CD4-positive, CD25-positive, alpha-beta regulatory T cell (primary cell): ENCODE measurements around the gene NADK. TPM values are rescaled to one million over a fixed set of nuclear protein-coding genes. Genes with fewer than 3 reads are reported as not detected.

Experiments
- ATAC-seq, 2 donors: fragments of 150-1000 bp; cut with Tn5 transposase; one replicate each; pipeline ENCODE4 v1.10.0; 2021; ENCODE audit warnings: low read depth in 2 of 2, moderate number of reproducible peaks in 2 of 2, moderate library complexity in 1 of 2
- DNase-seq, 3 donors: peaks; one replicate each; pipeline versions ENCODE4 v3.0.0 to v3.0.0-alpha.2; 2012 to 2022; ENCODE audit warnings: mixed read lengths in 1 of 3
- H3K27ac ChIP-seq: one replicate; pipeline ENCODE4 v1.7.0; 2013; ENCODE audit warnings: mild to moderate bottlenecking, low read length; ENCODE audit not compliant: insufficient read depth, poor library complexity, severe bottlenecking
- H3K27me3 ChIP-seq: one replicate; pipeline ENCODE4 v1.7.0; 2013; ENCODE audit warnings: low read length; ENCODE audit not compliant: control insufficient read depth, insufficient read depth
- H3K36me3 ChIP-seq: one replicate; pipeline ENCODE4 v1.7.0; 2013; ENCODE audit warnings: mild to moderate bottlenecking, low read length, moderate library complexity; ENCODE audit not compliant: control insufficient read depth, insufficient read depth
- H3K4me1 ChIP-seq: 2 replicates; pipeline ENCODE4 v1.7.0; 2013; ENCODE audit warnings: mild to moderate bottlenecking, low read length; ENCODE audit not compliant: insufficient read depth, control insufficient read depth, poor library complexity, severe bottlenecking
- H3K4me3 ChIP-seq: one replicate; pipeline ENCODE4 v1.7.0; 2013; ENCODE audit warnings: low read depth, mild to moderate bottlenecking, low read length, moderate library complexity
- H3K9me3 ChIP-seq, 2 experiments: 1 replicate in 1 of 2; 2 replicates in 1 of 2; pipeline ENCODE4 v1.7.0; 2013; ENCODE audit warnings: low read length in 2 of 2, mild to moderate bottlenecking in 1 of 2, moderate library complexity in 1 of 2; ENCODE audit not compliant: control insufficient read depth in 2 of 2
- H3K27ac Mint-ChIP-seq, 3 donors: one replicate each; pipeline ENCODE4 v1.8.0; 2020 to 2022; ENCODE audit warnings: mild to moderate bottlenecking in 3 of 3, mixed read lengths in 3 of 3, moderate library complexity in 2 of 3
- H3K27me3 Mint-ChIP-seq: one replicate; pipeline ENCODE4 v1.8.0; 2022; ENCODE audit warnings: mild to moderate bottlenecking, mixed read lengths
- H3K36me3 Mint-ChIP-seq: one replicate; pipeline ENCODE4 v1.8.0; 2020; ENCODE audit warnings: mixed read lengths
- H3K4me1 Mint-ChIP-seq, 4 donors: one replicate each; pipeline ENCODE4 v1.8.0; 2020 to 2022; ENCODE audit warnings: mixed read lengths in 4 of 4, mild to moderate bottlenecking in 1 of 4
- H3K4me3 Mint-ChIP-seq, 4 donors: one replicate each; pipeline ENCODE4 v1.8.0; 2020 to 2022; ENCODE audit warnings: mild to moderate bottlenecking in 4 of 4, mixed read lengths in 4 of 4, moderate library complexity in 3 of 4
- H3K9me3 Mint-ChIP-seq, 7 donors: one replicate each; pipeline ENCODE4 v1.8.0; 2020 to 2022; ENCODE audit warnings: mixed read lengths in 7 of 7, mild to moderate bottlenecking in 3 of 7, moderate library complexity in 2 of 7
- polyA plus RNA-seq, 4 donors: library from polyadenylated mRNA; unstranded; fragments of 300-500 nt; fragmentation: Illumina TruSeq; gene quantifications; one replicate each; pipeline ENCODE4 v1.2.3, GENCODE V29; 2021
- total RNA-seq: library from RNA; stranded (reverse); gene quantifications from one replicate; pipeline ENCODE4 v1.2.3, GENCODE V29; 2022

Gene NADK
- total and polyA plus RNA-seq, 5 donors from 2014 or later = 18.7 to 52.6 (median 22.6) TPM

- Histone ChIP-seq H3K4me1 (no peaks in the 10 kb centered on the region), H3K27me3 (no peaks in the 10 kb centered on the region), H3K27ac (no peak overlapping the region), H3K36me3 (peaks cover 62% of the 10 kb centered on the region), H3K9me3 (no peaks in the 10 kb centered on the region), H3K4me3 (no peak overlapping the region)
- H3K27ac Mint-ChIP-seq = peak overlapping the region in 2 of 3 donors; percentile 21 to 73
- ATAC-seq = no peak
- peaks cover 0 to 16% (median 8%) of the 10 kb centered on the region in 4 donors for H3K4me1 Mint-ChIP-seq
- no peaks in the 10 kb centered on the region for H3K27me3 Mint-ChIP-seq
- no peak for DNase-seq
- peaks cover 28% of the 10 kb centered on the region for H3K36me3 Mint-ChIP-seq
- H3K9me3 Mint-ChIP-seq = no peaks in the 10 kb centered on the region
- peak overlapping the region in 1 of 4 donors; percentile 30 for H3K4me3 Mint-ChIP-seq
These were observed 37.5 kb upstream of the NADK start for GRCh38 chr1:1815606-1816281.

GRCh38 chr1:1809489-1809888 lies 31.2 kb upstream of the NADK start:
- H3K36me3 Mint-ChIP-seq = peaks cover 22% of the 10 kb centered on the region
- H3K27ac Mint-ChIP-seq = no peak overlapping the region
- Histone ChIP-seq H3K36me3 (peaks cover 67% of the 10 kb centered on the region), H3K4me1 (no peaks in the 10 kb centered on the region), H3K27me3 (no peaks in the 10 kb centered on the region), H3K9me3 (no peaks in the 10 kb centered on the region), H3K27ac (no peak overlapping the region), H3K4me3 (no peak overlapping the region)
- no peak overlapping the region for H3K4me3 Mint-ChIP-seq
- no peaks in the 10 kb centered on the region for H3K9me3 Mint-ChIP-seq
- no peak for ATAC-seq
- no peak for DNase-seq
- peaks cover 4 to 13% (median 7%) of the 10 kb centered on the region in 4 donors for H3K4me1 Mint-ChIP-seq
- H3K27me3 Mint-ChIP-seq = no peaks in the 10 kb centered on the region

GRCh38 chr1:1808206-1808605 lies 29.9 kb upstream of the NADK start:
- Mint-ChIP-seq H3K27ac (peak overlapping the region in 1 of 3 donors; percentile 18), H3K4me3 (no peak overlapping the region), H3K27me3 (no peaks in the 10 kb centered on the region), H3K4me1 (peaks cover 7 to 16% (median 11%) of the 10 kb centered on the region in 4 donors), H3K9me3 (no peaks in the 10 kb centered on the region), H3K36me3 (peaks cover 28% of the 10 kb centered on the region)
- Histone ChIP-seq H3K9me3 (no peaks in the 10 kb centered on the region), H3K4me3 (no peak overlapping the region), H3K27me3 (no peaks in the 10 kb centered on the region), H3K36me3 (peaks cover 66% of the 10 kb centered on the region), H3K27ac (no peak overlapping the region), H3K4me1 (no peaks in the 10 kb centered on the region)
- ATAC-seq (no peak), DNase-seq (no peak)

GRCh38 chr1:1806890-1807289 lies 28.6 kb upstream of the NADK start:
- H3K27me3 ChIP-seq = no peaks in the 10 kb centered on the region
- ATAC-seq (no peak), DNase-seq (no peak)
- H3K27ac Mint-ChIP-seq = no peak overlapping the region
- no peak overlapping the region for H3K27ac ChIP-seq
- no peak overlapping the region for H3K4me3 Mint-ChIP-seq
- peaks cover 65% of the 10 kb centered on the region for H3K36me3 ChIP-seq
- H3K27me3 Mint-ChIP-seq = no peaks in the 10 kb centered on the region
- H3K9me3 ChIP-seq = no peaks in the 10 kb centered on the region
- H3K4me1 Mint-ChIP-seq = peaks cover 9 to 22% (median 15%) of the 10 kb centered on the region in 4 donors
- H3K36me3 Mint-ChIP-seq = peaks cover 30% of the 10 kb centered on the region
- H3K4me3 ChIP-seq = no peak overlapping the region
- no peaks in the 10 kb centered on the region for H3K4me1 ChIP-seq
- H3K9me3 Mint-ChIP-seq = no peaks in the 10 kb centered on the region

GRCh38 chr1:1804301-1804700 lies 26.0 kb upstream of the NADK start:
- DNase-seq (no peak), ATAC-seq (no peak)
- Mint-ChIP-seq H3K27me3 (no peaks in the 10 kb centered on the region), H3K36me3 (peaks cover 36% of the 10 kb centered on the region), H3K4me1 (peaks cover 9 to 26% (median 21%) of the 10 kb centered on the region in 4 donors), H3K9me3 (no peaks in the 10 kb centered on the region), H3K4me3 (peak overlapping the region in 1 of 4 donors; percentile 70), H3K27ac (no peak overlapping the region)
- no peak overlapping the region for H3K4me3 ChIP-seq
- H3K9me3 ChIP-seq = no peaks in the 10 kb centered on the region
- H3K36me3 ChIP-seq = peaks cover 73% of the 10 kb centered on the region
- H3K27ac ChIP-seq = no peak overlapping the region
- no peaks in the 10 kb centered on the region for H3K27me3 ChIP-seq
- no peaks in the 10 kb centered on the region for H3K4me1 ChIP-seq

GRCh38 chr1:1802871-1803270 lies 24.6 kb upstream of the NADK start:
- H3K27ac Mint-ChIP-seq = peak overlapping the region in 2 of 3 donors; percentile 36 to 66
- peaks cover 74% of the 10 kb centered on the region for H3K36me3 ChIP-seq

GRCh38 chr1:1799716-1800115 lies 21.4 kb upstream of the NADK start:
- Histone ChIP-seq H3K36me3 (peaks cover 80% of the 10 kb centered on the region), H3K4me1 (no peaks in the 10 kb centered on the region), H3K27ac (no peak overlapping the region), H3K4me3 (no peak overlapping the region), H3K9me3 (no peaks in the 10 kb centered on the region), H3K27me3 (no peaks in the 10 kb centered on the region)
- DNase-seq = no peak
- peak overlapping the region in 2 of 3 donors; percentile 59 to 67 for H3K27ac Mint-ChIP-seq
- no peaks in the 10 kb centered on the region for H3K9me3 Mint-ChIP-seq
- H3K4me3 Mint-ChIP-seq = no peak overlapping the region
- H3K36me3 Mint-ChIP-seq = peaks cover 31% of the 10 kb centered on the region
- no peaks in the 10 kb centered on the region for H3K27me3 Mint-ChIP-seq
- H3K4me1 Mint-ChIP-seq = peaks cover 3 to 29% (median 22%) of the 10 kb centered on the region in 4 donors
- no peak for ATAC-seq

More at GRCh38 chr1:1802871-1803270, 24.6 kb upstream of the NADK start:
- peaks cover 32% of the 10 kb centered on the region for H3K36me3 Mint-ChIP-seq
- H3K4me3 Mint-ChIP-seq = no peak overlapping the region
- Histone ChIP-seq H3K27ac (no peak overlapping the region), H3K4me3 (no peak overlapping the region), H3K27me3 (no peaks in the 10 kb centered on the region), H3K4me1 (no peaks in the 10 kb centered on the region), H3K9me3 (no peaks in the 10 kb centered on the region)
- DNase-seq (no peak), ATAC-seq (no peak)
- no peaks in the 10 kb centered on the region for H3K27me3 Mint-ChIP-seq
- peaks cover 9 to 24% (median 17%) of the 10 kb centered on the region in 4 donors for H3K4me1 Mint-ChIP-seq
- no peaks in the 10 kb centered on the region for H3K9me3 Mint-ChIP-seq
